Hematopoietic multipotent progenitor cell (in vitro differentiated cells): Measurements from ENCODE around the gene EHD3. TPM values are rescaled to one million over a fixed set of nuclear protein-coding genes. Genes with fewer than 3 reads are reported as not detected.

Source experiments
- DNase-seq, 3 donors: peaks; one replicate each; pipeline ENCODE4 v3.0.0-alpha.2; 2011 to 2015; ENCODE audit warnings: low read depth in 2 of 3, low spot score in 2 of 3
- total RNA-seq: library from RNA; depleted of rRNA; stranded (reverse); fragments of >200 nt; gene quantifications from one replicate; pipeline ENCODE4 v1.2.3, GENCODE V29; 2012

Gene EHD3
- total RNA-seq, 1 donor: 18.9 TPM

GRCh38 chr2:31282634-31283033 is 48.7 kb downstream of the EHD3 start:
- no peak for DNase-seq

GRCh38 chr2:31283193-31283919 is 49.4 kb downstream of the EHD3 start:
- peak in 2 of 3 donors; percentile 9 to 21 for DNase-seq

GRCh38 chr2:31284107-31284506 is 50.2 kb downstream of the EHD3 start:
- no peak for DNase-seq

- DNase-seq: peak in 1 of 3 donors; percentile 21
Observed at GRCh38 chr2:31286230-31286629, 52.3 kb downstream of the EHD3 start.

- no peak for DNase-seq
Observed at GRCh38 chr2:31286961-31287550, 53.1 kb downstream of the EHD3 start.

GRCh38 chr2:31287654-31288053 is 53.7 kb downstream of the EHD3 start:
- no peak for DNase-seq

GRCh38 chr2:31294196-31294595 is 60.2 kb downstream of the EHD3 start:
- DNase-seq: no peak

GRCh38 chr2:31296641-31297287 is 62.8 kb downstream of the EHD3 start:
- no peak for DNase-seq

- DNase-seq: peak in 2 of 3 donors; percentile 38 to 55
Observed at GRCh38 chr2:31297751-31298150, 63.8 kb downstream of the EHD3 start.

- no peak for DNase-seq
Observed at GRCh38 chr2:31299547-31299946, 65.6 kb downstream of the EHD3 start.

- DNase-seq: no peak
Observed at GRCh38 chr2:31300309-31300708, 66.4 kb downstream of the EHD3 start.

GRCh38 chr2:31302940-31303563 is 69.1 kb downstream of the EHD3 start:
- DNase-seq: no peak

GRCh38 chr2:31304816-31305215 is 70.9 kb downstream of the EHD3 start:
- peak in 1 of 3 donors; percentile 26 for DNase-seq

- DNase-seq: no peak
Observed at GRCh38 chr2:31312898-31313297, 78.9 kb downstream of the EHD3 start.

GRCh38 chr2:31314761-31315160 is 80.8 kb downstream of the EHD3 start:
- DNase-seq: no peak

GRCh38 chr2:31317396-31317795 is 83.4 kb downstream of the EHD3 start:
- no peak for DNase-seq

GRCh38 chr2:31318361-31319336 is 84.7 kb downstream of the EHD3 start:
- DNase-seq: peak in 2 of 3 donors; percentile 57 to 72
